Brain microvascular endothelial cell (primary cell): ENCODE results near the gene TOGARAM2.

Source experiments
- DNase-seq: peaks from one replicate; pipeline ENCODE4 v3.0.0-alpha.2; 2020
- H3K27ac ChIP-seq: fragments of 250-450 bp; sonication (Bioruptor Pico); 2 replicates; pipeline ENCODE4 v1.5.1; 2020; ENCODE audit warnings: mild to moderate bottlenecking, moderate library complexity
- H3K27me3 ChIP-seq: fragments of 250-450 bp; sonication (Bioruptor Pico); replicated peaks from 2 replicates; pipeline ENCODE4 v1.5.1; 2020; ENCODE audit warnings: mild to moderate bottlenecking
- H3K36me3 ChIP-seq: fragments of 250-450 bp; sonication (Bioruptor Pico); replicated peaks from 2 replicates; pipeline ENCODE4 v1.5.1; 2020; ENCODE audit warnings: mild to moderate bottlenecking
- H3K4me3 ChIP-seq: 2 replicates; pipeline ENCODE4 v1.5.1; 2011; ENCODE audit warnings: low read depth, mild to moderate bottlenecking, control low read depth, low read length, moderate library complexity
- CTCF ChIP-seq: IDR thresholded peaks from 2 replicates; pipeline ENCODE4 v1.5.1; 2011; ENCODE audit warnings: low read depth, mild to moderate bottlenecking, moderate library complexity, low read length, control low read depth, inconsistent platforms; ENCODE audit errors: missing control alignments
- in situ Hi-C: cut with HindIII; loops from 2 replicates; pipeline ENCODE4 v1.10.0; 2017; ENCODE audit warnings: low sequenced_read_pairs, low pct_ligation_motif_present

The TOGARAM2 gene

DNA sequence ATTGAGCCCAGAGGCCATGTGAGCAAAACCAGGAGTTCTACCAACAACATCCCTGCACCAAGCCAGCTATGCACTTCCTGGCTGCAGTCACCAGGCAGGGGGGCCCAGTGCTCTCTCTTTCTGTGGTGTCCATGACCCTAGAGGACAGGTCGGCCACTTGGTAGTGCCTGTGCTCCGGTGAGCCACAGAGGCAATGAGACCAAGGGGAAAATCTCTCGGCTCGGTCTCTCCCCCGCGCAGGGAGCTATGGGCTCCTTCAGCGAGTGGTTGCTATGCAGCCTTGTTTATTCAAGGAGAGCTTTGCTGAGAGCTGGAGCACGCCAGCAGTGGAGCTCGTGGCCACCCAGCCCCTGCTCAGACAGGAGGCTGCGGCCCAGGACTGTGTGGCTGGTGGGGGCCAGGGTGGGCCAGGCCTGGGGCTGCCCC, at the start of gene TOGARAM2:
TOGARAM2 (plus strand) TSS at position 283 of the 426 bp plus-strand sequence. CDS start 13,537 bp downstream, outside the sequence.
- in situ Hi-C loops, result no loop called here
- no peak for TF ChIP-seq CTCF
- peak; percentile 66 for DNase-seq
- no peak within 1 kb of the TSS for H3K4me3 ChIP-seq
- no peak within 1 kb of the TSS for H3K27ac ChIP-seq
- no peaks in the 10 kb centered on the region for H3K36me3 ChIP-seq
- no peaks in the 10 kb centered on the region for H3K27me3 ChIP-seq

GRCh38 chr2:28934769-28935168, 46.3 kb upstream of the TOGARAM2 start:
- Histone ChIP-seq H3K27me3 (no peaks in the 10 kb centered on the region), H3K27ac (no peak overlapping the region), H3K4me3 (no peak overlapping the region), H3K36me3 (peaks cover 56% of the 10 kb centered on the region)
- TF ChIP-seq CTCF, result no peak
- no peak for DNase-seq
- in situ Hi-C loops, result no loop called here

DNA sequence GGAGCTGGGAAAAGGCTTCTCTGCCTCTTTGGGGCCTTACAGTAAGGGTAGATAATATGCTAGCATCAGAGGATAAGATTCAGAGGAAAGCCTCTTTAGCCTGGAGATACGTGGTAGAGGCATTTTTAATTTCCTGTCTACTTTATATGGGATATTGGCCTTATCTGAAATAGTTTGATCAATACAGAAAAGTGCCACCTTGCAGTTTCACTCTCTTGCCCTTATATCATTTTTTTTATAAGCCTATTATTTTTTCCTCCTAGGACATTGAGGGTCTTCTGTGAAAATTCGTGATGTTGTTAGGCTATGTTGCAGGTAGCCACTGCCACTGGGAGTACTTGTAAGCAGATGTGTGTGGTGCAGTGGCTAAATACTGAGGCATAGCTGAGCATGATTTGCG, 40.1 kb upstream of the TOGARAM2 start:
- in situ Hi-C loops, result no loop called here
- no peak for TF ChIP-seq CTCF
- no peak for DNase-seq
- H3K27me3 ChIP-seq, result no peaks in the 10 kb centered on the region
- no peak overlapping the region for H3K27ac ChIP-seq
- H3K4me3 ChIP-seq, result no peak overlapping the region
- H3K36me3 ChIP-seq, result peaks cover 68% of the 10 kb centered on the region

GRCh38 chr2:28944535-28945248, 36.4 kb upstream of the TOGARAM2 start:
- H3K27ac ChIP-seq, result no peak overlapping the region
- TF ChIP-seq CTCF, result no peak
- no peak overlapping the region for H3K4me3 ChIP-seq
- no peak for DNase-seq
- H3K36me3 ChIP-seq, result peaks cover 73% of the 10 kb centered on the region
- H3K27me3 ChIP-seq, result no peaks in the 10 kb centered on the region
- in situ Hi-C loops, result no loop called here

DNA sequence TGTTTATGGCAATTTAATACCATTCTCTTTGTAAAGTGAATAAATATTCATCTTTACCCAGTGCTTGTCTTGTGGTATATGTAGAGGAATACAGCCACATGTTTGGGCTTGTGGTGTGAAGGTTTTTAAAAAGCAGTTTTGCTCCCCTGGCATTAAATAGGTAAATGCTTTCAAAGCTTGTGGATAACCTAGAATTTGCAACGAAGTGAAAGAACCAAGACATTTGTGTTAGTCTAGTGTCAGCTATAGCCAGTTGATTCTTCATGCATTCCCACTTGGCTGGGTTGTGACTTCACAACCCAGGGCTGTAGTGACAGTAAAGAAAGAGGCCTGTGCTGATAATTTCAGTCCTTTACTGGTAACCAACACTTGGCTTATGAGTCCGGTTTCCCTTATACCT, 32.9 kb upstream of the TOGARAM2 start:
- Histone ChIP-seq H3K27me3 (no peaks in the 10 kb centered on the region), H3K36me3 (peaks cover 48% of the 10 kb centered on the region), H3K4me3 (no peak overlapping the region), H3K27ac (no peak overlapping the region)
- TF ChIP-seq CTCF, result no peak
- no peak for DNase-seq
- in situ Hi-C loops, result no loop called here

DNA sequence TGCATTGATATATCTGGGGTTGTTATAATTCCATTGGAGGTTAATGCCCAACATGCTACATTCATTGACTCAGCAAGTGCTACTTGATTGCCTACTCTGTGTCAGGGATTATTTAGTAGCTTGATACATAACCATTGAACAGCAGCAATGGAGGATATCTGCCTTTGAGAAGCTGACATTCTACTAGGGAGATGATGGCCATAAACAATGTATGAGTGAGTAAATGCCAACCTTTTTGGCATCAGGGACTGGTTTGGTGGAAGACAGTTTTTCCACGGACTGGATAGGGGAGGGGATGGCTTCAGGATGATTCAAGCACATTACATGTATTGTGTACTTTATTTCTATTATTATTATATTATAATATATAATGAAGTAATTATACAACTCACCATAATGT, 31.9 kb upstream of the TOGARAM2 start:
- TF ChIP-seq CTCF, result no peak
- peaks cover 39% of the 10 kb centered on the region for H3K36me3 ChIP-seq
- no peak overlapping the region for H3K4me3 ChIP-seq
- no peaks in the 10 kb centered on the region for H3K27me3 ChIP-seq
- in situ Hi-C loops, result no loop called here
- H3K27ac ChIP-seq, result no peak overlapping the region
- DNase-seq, result no peak
